Ovary (tissue), 3 donors: Measurements from ENCODE around the gene DOP1B.

Source experiments
- EP300 ChIP-seq: sonication (generic); formaldehyde crosslinking; IDR thresholded peaks from one replicate; pipeline ENCODE4 v1.6.1; 2017; ENCODE audit warnings: antibody characterized with exemption
- TF ChIP-seq, protein P1 (sequence below), 3 donors: fragments of 450-650 bp in 2 of 3; fragments of 200-600 bp in 1 of 3; IDR thresholded peaks; one replicate each; pipeline versions ENCODE4 v1.5.1 to v1.8.0; 2016 to 2022; ENCODE audit warnings: antibody characterized with exemption in 3 of 3, mild to moderate bottlenecking in 1 of 3
- donor health status: DM: no; HTN: no; CAD: no.

DNA sequence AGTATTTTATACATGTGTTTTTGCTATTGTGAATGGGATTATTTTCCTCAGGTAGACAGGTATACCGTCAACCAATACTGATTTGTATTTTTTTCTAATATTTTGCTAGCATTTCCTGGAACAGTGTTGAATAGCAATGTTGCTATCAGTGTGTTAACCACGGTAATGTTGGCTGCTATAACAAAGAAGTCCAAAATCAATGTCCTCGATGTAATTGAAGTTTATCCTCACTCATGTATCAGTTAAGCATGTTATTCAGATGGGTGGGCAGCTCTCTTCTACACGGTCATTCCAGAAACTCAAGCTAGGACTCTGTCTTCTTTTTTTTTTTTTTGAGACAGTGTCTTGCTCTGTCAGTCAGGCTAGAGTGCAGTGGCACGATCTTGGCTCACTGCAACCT is 24.3 kb downstream of the DOP1B start:
- TF ChIP-seq, protein P1, sequence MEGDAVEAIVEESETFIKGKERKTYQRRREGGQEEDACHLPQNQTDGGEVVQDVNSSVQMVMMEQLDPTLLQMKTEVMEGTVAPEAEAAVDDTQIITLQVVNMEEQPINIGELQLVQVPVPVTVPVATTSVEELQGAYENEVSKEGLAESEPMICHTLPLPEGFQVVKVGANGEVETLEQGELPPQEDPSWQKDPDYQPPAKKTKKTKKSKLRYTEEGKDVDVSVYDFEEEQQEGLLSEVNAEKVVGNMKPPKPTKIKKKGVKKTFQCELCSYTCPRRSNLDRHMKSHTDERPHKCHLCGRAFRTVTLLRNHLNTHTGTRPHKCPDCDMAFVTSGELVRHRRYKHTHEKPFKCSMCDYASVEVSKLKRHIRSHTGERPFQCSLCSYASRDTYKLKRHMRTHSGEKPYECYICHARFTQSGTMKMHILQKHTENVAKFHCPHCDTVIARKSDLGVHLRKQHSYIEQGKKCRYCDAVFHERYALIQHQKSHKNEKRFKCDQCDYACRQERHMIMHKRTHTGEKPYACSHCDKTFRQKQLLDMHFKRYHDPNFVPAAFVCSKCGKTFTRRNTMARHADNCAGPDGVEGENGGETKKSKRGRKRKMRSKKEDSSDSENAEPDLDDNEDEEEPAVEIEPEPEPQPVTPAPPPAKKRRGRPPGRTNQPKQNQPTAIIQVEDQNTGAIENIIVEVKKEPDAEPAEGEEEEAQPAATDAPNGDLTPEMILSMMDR (IDR thresholded peaks at IDR 0.05) = no peak
- TF ChIP-seq EP300 = no peak
